Activated effector memory CD4-positive, alpha-beta T cell treated with anti-CD3 and anti-CD28 coated beads, Interleukin-2, amount 50 U/mL, for 16 hours (primary cell): Measurements from ENCODE around the gene NR5A2.

Source experiments
- DNase-seq: peaks from one replicate; pipeline ENCODE4 v3.0.0-alpha.2; 2020

The NR5A2 gene

GRCh38 chr1:200036619-200037270, 9.2 kb downstream of the NR5A2 start:
- DNase-seq, result no peak

GRCh38 chr1:200037501-200037900, 10.0 kb downstream of the NR5A2 start:
- no peak for DNase-seq

- DNase-seq, result no peak
Measured at GRCh38 chr1:200037904-200038303, 10.4 kb downstream of the NR5A2 start.

- DNase-seq, result no peak
Measured at GRCh38 chr1:200038325-200038980, 10.9 kb downstream of the NR5A2 start.

- DNase-seq, result no peak
Measured at GRCh38 chr1:200038981-200039848, 11.7 kb downstream of the NR5A2 start.

GRCh38 chr1:200039849-200040474, 12.5 kb downstream of the NR5A2 start:
- DNase-seq, result no peak

GRCh38 chr1:200040481-200041138, 13.1 kb downstream of the NR5A2 start:
- DNase-seq, result no peak

GRCh38 chr1:200041337-200042118, 14.0 kb downstream of the NR5A2 start:
- no peak for DNase-seq

GRCh38 chr1:200042119-200042551, 14.6 kb downstream of the NR5A2 start:
- DNase-seq, result no peak

- no peak for DNase-seq
Measured at GRCh38 chr1:200042552-200043335, 15.2 kb downstream of the NR5A2 start.

- no peak for DNase-seq
Measured at GRCh38 chr1:200043336-200043668, 15.8 kb downstream of the NR5A2 start.

GRCh38 chr1:200046115-200046514, 18.6 kb downstream of the NR5A2 start:
- DNase-seq, result no peak

- no peak for DNase-seq
Measured at GRCh38 chr1:200048244-200048643, 20.7 kb downstream of the NR5A2 start.

GRCh38 chr1:200049810-200050209, 22.3 kb downstream of the NR5A2 start:
- DNase-seq, result no peak

GRCh38 chr1:200051620-200052019, 24.1 kb downstream of the NR5A2 start:
- DNase-seq, result no peak

- DNase-seq, result no peak
Measured at GRCh38 chr1:200053091-200053490, 25.6 kb downstream of the NR5A2 start.

GRCh38 chr1:200053646-200054045, 26.1 kb downstream of the NR5A2 start:
- DNase-seq, result no peak

GRCh38 chr1:200058341-200058740, 30.8 kb downstream of the NR5A2 start:
- peak; percentile 9 for DNase-seq

- DNase-seq, result no peak
Measured at GRCh38 chr1:200062143-200062542, 34.6 kb downstream of the NR5A2 start.

- no peak for DNase-seq
Measured at GRCh38 chr1:200072636-200073285, 45.3 kb downstream of the NR5A2 start.

GRCh38 chr1:200073286-200073637, 45.8 kb downstream of the NR5A2 start:
- DNase-seq, result no peak
